OCI-LY3 (cell line): Measurements from ENCODE around the gene SUPT6H.

Source experiments
- EZH2phosphoT487 ChIP-seq: fragments of 200-600 bp; shearing (Covaris generic); IDR thresholded peaks from 2 replicates; pipeline ENCODE4 v1.6.1; 2018; ENCODE audit warnings: antibody characterized with exemption, mixed run types, low read depth
- TF ChIP-seq, protein P1 (sequence below): fragments of 200-600, 300-600 bp; sonication (generic); IDR thresholded peaks from 2 replicates; pipeline ENCODE4 v1.5.1; 2014; ENCODE audit warnings: antibody characterized with exemption, low read length, low read depth

DNA sequence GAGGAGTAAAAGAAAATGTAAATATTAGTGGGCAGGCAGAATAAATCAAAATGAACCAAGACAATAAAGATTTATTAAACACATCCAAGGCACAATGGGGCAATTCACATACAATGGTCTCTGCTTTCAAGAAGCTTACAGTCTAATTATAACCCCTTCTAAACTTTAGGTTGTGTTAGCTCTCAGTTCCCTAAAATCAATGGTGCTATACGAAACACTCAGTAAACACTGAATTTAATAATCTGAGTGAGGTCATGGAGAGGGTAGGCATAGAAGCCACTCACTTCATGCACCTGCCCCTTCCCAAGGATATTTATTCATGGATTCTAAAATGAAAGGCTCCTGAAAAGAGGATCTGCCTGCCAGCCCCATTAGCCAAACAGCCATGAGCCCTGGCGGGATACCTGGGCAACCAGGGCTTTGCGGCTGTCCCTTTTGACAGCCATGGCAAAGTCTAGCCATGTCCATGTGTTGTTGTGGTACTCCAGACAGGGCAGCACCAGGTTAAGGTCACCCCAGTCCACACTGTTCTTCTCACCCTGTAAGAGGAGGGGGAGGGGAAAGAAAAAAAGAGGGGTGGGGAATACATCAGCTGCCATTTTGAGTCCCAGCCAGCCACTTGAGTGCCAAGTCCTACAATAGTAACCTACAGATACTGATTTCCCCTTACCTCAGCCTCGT is 46.6 kb upstream of the SUPT6H start:
- TF ChIP-seq, protein P1, sequence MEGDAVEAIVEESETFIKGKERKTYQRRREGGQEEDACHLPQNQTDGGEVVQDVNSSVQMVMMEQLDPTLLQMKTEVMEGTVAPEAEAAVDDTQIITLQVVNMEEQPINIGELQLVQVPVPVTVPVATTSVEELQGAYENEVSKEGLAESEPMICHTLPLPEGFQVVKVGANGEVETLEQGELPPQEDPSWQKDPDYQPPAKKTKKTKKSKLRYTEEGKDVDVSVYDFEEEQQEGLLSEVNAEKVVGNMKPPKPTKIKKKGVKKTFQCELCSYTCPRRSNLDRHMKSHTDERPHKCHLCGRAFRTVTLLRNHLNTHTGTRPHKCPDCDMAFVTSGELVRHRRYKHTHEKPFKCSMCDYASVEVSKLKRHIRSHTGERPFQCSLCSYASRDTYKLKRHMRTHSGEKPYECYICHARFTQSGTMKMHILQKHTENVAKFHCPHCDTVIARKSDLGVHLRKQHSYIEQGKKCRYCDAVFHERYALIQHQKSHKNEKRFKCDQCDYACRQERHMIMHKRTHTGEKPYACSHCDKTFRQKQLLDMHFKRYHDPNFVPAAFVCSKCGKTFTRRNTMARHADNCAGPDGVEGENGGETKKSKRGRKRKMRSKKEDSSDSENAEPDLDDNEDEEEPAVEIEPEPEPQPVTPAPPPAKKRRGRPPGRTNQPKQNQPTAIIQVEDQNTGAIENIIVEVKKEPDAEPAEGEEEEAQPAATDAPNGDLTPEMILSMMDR, result no peak
- TF ChIP-seq EZH2phosphoT487, result no peak
